Activated gamma-delta T cell (primary cell): ENCODE results near the gene PLCD1.
"Not testable (repeated sequence)": the region's sequence is repeated elsewhere in the genome, so short reads cannot be mapped to it uniquely, and the experiment has no call there.

Source experiments
- DNase-seq: peaks from one replicate; lab custom pipeline; 2025; lab: John Stamatoyannopoulos, UW

PLCD1 gene

DNA sequence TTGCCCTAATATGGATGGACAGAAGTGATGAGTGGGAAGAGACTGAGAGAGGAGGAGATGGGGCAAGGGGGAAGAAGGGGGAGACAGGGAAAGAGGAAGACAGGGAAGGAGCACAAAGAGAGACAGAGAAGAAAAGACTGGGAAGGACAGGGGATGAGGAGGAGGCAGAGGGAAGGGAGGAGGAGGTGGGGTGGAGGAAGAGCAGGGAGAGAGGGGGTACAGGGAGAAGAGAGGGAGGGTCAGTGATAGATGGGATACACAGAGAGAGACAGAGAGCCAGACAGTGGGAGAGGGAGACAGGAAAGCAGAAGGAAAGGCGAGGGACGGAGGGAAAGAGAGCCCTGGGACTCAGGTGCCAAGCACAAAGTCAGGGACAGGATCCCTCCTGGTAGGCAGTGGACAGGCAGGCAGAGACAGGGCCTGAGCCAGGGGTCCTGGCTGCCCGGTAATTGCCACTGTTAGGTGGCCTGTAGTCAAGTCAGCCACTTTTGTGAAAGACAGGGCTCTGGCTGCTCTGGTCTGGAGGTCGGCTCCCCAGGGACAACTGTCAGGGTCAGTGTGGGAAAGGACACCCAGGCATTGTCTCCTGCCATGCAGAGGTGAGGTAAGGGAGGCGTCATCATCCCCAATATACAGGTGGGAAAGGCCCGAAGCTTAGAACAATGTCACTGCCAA, 29.1 kb downstream of the PLCD1 start:
- DNase-seq = no peak

DNA sequence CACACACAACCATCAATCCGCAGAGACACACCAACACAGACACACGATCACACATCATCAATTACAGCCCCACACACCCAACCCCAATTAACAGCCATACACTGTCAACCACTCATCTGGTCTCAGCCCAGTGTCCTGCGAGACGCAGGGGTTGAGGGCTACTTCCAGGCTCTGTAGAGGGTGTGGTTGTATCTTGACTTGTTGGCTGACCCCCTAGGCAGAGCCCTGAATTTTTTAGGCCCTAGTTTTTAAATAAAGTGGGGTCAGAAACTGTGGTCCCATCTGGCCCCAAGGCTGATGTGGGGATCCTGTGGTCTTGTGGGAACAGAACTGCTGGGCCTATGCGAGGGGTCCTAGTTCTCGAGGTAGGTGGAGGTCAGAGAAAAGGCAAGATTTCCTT, 29.6 kb downstream of the PLCD1 start:
- DNase-seq = no peak

DNA sequence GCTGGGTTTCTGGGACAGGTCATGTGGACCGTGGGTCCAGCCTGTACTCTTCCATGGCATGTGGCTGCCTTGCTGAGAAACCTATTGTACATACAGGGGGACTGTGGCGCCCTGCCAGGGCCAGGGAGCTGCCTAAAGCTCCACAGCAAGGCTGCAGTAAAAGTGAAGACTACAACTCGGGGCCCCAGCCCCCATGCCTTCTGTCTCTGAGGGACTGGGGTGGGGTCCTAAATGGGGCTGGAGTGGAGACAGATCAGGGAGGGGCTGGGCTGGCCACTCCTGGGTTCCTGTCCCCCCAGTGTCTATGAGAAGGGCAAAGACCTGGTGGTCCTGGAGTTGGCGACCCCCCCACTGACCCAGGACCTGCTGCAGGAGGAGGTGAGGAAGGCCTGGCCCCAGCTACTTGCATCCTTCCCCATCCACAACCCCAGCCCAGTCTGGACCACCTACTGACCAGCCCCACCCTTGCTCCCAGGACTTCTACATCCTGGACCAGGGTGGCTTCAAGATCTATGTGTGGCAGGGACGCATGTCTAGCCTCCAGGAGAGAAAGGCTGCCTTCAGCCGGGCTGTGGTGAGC, 31.6 kb downstream of the PLCD1 start:
- DNase-seq = no peak

DNA sequence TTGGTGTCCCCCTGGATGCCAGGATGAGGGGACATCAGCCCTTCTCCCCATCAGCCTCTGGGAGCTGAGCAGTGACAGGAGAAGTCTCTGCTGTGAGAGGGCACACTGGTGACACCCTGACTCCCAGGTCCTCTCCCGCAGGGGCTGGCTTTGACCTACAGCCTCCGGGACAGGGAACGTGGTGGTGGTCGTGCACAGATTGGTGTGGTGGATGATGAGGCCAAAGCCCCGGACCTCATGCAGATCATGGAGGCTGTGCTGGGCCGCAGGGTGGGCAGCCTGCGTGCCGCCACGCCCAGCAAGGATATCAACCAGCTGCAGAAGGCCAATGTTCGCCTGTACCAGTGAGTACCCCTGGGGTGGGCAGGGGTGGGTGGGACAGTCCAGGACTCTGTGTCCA, 32.1 kb downstream of the PLCD1 start:
- DNase-seq = no peak

DNA sequence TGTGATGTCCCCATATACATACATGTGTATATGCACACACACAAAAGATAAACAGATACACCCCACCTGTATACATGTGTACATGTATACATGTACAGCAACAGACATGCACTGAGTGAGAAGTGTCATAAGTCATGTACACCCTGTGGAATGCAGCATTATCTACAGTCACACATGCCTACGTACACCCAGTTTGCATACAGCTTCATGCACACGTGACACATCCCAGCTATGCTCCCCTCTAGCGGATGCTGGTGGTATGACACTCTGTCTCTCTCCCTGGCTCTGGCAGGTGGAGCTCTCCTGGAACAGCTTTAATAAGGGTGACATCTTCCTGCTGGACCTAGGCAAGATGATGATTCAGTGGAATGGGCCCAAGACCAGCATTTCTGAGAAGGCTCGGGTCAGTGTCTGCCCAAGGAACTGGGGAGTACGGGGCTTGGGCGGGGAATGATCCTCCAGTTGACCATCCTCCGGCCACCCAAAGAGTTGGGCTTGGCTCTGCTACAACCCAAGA, 32.6 kb downstream of the PLCD1 start:
- no peak for DNase-seq

DNA sequence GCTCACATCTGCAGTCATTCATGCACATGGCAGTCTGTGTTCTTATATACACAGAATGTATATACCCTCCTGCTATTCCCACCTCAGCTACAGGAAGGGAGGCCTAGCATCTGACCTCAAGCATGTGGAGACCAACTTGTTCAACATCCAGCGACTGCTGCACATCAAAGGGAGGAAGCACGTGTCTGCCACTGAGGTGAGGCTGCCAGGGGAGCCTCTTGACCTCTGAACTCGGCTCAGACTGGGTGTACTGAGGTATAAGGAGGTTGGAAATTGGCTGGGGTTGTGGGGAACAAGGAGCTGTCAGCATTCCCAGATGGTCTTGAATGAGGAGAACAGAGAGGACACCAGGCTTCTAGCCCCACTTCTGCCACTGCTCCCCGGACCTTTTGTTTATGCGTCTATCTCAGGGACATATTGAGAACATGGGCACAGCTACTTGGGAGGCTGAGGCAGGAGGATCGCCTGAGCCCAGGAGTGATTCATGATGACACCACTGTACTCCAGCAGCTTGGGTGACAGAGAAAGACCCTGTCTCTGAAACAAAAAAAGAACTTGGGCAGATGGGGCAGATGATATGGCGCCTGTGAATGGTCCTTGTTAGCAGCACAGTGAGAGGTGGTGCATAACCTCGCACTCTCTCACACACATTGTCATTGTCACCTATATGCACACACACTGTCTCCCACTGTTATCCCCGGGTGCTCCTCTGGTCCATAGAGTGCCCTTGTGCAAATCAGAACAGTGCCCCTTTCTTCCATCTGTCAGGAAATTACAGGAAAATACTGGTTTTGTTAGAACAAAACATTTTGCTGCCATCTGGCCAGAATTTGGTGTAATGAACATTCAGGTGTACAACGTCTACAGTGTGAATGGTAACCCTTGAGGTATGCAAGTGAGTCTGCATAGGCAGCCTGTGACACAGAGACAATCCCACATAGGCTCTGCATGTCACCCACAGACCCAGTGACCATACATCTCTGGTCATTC, 33.5 kb downstream of the PLCD1 start:
- DNase-seq = no peak

DNA sequence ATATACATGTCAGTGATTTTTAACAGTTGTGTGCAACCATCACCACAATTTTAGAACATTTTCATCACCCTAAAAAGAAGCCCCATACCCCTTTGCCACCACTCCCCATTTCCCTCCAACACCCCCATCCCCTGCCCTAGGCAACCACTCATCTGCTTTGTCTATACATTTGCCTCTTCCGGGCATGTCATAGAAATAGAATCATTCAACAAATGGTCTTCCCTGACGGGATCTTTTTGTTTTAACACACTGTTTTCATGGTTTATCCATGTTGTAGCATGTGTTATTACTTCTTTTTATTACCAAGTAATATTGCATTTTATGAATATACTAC, 34.8 kb downstream of the PLCD1 start:
- DNase-seq = no peak

DNA sequence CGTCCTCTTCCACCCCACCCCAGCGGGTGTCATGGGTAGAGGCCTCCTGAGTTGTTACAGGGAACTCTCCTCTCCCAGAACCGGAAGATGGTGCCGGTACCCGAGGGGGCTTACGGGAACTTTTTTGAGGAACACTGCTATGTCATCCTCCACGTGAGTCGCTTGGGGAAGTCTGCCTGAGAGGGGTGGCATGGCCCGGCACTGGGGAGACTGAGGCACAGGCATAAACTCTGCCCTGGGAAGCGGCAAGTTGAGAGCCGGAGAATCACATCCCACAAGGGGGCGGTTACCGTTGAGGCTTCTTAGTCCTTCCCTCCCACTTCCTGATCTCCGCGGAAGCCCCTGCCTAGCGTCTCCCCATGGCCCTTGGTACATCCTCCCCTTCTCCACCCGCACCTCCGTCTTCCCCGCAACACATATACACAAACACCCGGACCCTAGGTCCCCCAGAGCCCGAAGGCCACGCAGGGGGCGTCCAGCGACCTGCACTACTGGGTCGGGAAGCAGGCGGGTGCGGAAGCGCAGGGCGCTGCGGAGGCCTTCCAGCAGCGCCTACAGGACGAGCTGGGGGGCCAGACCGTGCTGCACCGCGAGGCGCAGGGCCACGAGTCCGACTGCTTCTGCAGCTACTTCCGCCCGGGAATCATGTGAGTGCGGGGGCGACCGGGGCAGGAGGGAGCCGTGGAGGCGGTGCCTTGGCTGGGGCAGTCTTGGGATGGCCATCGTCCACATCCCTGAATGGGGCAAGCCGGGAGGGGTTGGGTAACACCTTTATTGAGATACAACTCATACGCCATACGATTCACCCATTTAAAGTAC, 35.4 kb downstream of the PLCD1 start:
- DNase-seq = peak; percentile 39

DNA sequence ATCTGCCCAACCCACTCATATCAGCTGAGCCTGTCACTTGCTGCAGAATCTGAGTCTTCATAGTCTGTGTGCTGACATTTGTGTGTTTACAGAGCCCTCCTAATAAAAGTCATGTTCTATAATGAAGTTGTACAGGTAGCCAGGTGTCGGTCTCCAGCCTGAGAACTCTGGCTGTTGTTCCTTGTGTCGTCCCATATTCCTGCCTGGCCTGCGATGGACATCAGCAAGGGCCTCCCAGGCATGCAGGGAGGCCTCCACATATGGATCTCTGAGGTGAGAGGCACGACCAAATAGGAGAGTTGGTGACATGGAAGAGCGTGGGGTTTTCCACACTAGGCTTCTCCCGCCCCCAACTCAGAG, 36.0 kb downstream of the PLCD1 start:
- no peak for DNase-seq

DNA sequence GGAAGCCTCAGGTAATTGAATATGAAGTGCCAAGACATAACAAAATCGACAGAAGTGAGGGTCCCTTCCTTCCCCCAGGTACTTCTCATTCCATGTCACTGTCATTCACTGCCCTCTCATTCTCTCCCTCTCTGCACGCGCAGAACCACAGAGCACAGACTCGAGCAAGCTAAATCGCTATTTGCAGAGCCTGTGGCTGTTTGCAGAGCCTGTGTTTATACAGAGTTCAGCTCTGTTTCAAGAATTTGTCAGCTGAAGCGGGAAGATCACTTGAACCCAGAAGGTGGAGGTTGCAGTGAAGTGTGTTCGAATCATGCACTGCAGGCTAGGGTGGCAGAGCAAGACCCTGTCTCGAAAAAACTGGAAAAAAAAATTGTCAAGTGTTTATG, 36.4 kb downstream of the PLCD1 start:
- no peak for DNase-seq

DNA sequence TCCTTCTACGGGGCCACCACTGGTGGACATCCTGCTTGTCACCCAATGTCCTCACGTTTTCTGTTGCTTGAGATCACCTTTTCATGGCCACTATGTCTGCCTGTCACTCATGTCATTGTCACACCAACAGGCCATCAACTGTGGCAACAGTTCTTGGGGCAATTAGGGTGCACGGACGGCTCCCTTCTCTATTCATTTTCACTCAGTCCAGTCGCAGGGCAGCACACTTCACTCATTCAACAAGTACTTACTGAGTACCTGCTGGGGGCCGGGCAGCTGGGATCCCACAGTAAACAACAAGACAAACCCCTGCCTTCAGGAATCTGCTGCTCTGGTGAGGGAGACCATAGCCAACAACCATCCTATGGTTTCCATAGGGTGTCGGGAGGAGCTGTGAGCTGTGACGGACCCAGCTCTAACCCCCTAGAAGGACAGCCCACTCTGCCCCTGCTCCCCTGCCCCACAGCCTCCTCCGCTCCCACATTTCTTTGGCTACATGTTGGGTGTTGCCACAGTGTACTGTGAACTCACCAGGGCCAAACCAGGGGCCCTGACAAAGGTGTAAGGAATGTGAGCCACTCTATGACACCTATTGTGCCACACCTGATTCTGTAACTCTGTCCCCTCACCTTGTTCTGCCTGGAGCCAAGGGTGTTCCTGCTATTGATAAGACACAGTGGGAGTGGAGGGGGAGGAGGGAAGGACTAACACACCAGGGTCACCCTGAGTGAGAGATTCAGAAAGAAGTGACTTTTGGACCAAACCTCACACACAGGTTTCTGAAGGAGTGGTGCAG, 37.0 kb downstream of the PLCD1 start:
- DNase-seq = no peak

DNA sequence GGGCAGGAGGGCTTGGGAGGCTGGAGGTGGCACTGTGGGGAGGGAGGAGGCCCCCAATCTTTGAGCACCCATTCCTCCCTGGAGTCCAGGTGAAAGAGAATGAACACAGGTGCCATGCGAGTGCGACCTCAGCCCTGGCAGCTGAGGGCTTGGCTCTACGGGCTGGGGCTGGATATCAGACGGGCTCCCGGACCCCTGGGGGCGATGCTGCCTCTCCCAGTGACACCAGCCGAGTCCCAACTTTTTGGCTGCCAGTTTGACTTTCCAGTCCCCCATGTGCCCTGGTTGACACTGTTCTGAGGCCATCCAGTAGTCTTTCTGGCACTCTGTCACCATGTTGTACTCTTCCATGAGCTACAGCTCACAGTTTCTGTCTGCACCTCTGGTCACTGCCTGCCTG, 37.6 kb downstream of the PLCD1 start:
- DNase-seq = no peak

DNA sequence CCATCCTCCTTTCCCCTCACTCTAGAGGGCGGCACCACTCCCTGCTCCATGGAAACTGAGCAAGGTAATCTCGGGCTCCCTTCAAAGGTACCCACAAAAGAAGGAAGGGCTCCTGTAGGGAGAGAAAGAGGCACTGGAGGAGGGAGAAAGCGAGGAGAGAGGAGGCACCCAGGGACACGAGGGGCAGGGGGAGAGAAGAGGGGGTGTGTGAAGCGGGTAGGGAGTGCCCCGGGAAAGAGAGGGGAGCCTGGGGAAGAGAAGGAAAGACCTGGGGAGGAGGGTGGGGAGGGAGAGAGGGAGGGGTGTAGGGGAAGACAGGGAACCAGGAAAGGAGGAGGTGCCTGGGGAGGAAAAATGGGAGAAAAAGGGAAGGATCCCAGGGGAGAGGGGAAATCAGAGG, 38.3 kb downstream of the PLCD1 start:
- no peak for DNase-seq

DNA sequence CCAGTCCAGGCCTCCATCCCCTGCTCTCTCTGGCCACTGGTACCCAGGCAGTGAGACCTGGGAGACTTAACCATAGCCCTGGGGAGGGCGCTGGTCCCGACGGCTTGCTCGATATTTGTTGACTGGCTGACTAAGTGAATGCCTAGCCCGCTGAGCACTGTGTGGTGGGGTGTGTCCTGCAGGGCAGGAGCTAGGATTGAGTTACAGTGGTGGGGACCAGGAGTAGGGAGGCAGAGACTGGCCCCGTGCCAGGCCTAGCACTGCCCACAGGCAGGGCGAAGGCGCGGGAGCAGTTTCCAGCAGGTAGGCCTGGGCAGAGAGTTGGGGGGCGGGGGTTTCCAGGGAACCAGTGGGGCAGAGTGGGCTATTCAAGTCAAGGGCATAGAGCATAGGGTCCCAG, 38.9 kb downstream of the PLCD1 start, which contains the start of gene VILL:
Gene VILL (plus strand): TSS at position 260 of the 400 bp plus-strand sequence. CDS start 2,887 bp downstream, outside the sequence.
- no peak for DNase-seq

DNA sequence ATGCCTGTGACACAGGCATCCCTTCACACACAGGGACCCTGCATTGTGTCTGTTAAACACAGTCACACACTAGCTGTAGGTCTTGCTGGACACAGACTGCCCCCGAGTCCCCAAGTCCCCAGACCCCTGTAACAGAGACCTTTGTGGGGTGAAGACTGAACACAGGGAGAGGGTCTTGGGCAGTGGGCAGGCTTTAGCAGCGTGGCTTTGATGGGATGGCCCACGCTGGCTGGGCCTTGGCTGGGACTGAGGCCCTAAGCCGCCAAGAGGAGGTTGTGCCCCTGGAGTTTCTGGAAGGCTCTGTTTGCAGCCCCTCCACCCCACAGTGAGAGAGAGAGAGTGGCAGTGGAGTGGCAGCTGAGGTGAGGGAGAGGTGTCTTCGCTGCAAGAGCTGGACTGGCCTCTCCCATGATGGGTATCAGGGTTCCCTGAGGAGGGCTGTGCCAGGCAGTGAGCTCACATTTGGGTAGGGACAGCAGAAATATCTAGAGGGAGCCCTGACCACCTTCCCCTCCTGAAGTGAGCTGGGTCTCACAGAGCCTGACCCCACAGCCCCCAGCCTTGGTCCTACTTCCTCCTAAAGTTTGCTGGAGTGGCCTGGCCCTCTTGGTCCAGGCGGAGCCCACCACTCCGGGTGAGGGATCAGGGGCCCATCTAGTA, 39.5 kb downstream of the PLCD1 start:
- no peak for DNase-seq

DNA sequence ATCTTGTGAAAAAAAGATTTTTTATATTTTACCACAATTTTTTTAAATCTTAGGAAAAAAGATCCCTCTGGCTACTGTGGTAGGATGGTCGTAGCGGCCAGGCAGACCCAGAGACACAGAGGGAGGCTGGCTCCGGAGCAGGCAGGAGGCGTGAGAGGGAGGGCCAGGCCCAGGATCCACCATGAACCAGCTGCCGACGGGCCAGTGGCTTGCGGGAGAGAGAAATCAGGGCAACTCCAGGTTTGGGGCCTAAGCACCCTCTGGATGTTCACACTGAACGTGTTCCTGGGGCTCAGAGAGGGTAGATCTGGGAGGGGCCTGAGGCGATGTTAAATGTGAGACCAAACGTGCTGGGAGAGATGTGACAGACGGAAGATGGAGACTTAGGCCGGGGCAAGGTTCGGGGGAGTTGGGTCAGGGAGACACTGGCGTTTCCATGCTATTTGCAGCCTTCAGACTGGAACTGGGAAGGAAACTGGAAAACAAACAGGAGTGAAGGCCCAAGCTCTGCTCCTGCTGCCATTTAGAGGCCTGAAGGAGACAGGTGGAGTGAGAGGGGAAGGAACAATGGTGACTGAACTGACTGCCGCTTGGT, 40.4 kb downstream of the PLCD1 start:
- DNase-seq = no peak

DNA sequence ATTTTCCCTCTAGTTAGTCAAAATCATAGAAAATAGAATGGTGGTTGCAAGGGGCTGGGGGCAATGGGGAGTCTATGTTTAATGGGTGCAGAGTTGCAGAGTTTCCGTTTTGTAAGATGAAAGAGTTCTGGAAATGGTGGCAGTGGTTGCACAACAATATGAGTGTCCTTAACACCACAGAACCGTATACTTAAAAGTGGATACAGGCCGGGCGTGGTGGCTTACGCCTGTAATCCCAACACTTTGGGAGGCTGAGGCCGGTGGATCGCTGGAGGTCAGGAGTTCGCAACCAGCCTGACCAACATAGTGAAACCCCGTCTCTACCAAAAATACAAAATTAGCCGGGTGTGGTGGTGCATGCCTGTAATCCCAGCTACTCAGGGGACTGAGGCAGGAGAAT, 41.1 kb downstream of the PLCD1 start:
- not testable (repeated sequence) for DNase-seq

DNA sequence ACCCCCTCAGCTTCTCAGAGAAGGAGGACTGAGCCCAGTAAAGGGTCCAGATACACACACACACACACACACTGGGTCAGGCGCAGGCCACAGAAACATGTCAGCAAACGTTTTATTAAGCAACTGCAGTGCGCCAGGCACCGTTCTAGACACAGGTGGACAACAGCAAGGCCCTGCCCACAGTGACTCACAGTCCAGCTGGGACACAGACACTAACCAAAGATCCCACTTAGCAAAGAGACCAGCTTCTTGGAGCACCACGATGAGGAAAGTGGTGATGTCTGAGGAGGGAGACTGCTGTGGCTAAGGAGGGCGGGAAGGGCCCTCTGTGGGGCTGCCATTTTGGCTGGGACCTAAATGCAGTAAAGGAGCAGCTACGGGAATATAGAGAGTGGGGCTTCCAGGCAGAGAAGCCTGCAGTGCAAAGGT, 41.7 kb downstream of the PLCD1 start:
- DNase-seq = no peak

DNA sequence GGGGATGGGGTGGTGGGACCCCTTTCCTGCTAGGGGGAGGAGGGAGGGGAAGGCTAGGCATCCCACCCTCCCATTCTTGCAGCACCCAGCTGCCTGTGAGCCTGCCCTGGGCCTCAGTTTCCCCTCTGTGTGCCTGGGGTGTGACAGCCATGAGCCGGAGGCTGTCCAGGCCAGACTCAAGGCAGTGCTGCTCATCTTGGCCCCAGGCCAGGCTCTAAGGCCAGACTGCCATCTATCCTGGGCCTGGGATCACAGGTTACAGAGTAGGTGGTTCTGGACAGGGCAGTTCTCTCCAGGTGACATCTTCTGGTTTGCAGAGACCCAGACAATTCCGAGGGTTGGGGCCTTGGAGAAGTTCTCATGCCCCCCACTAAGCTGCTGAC, 42.1 kb downstream of the PLCD1 start:
- DNase-seq = no peak
